DMS153 treated with DMSO at 0.1 percent for 48 hours (cell line): ENCODE results near the gene GPR146.

Experiments
- DNase-seq: peaks from one replicate; lab custom pipeline; 2025; ENCODE audit not compliant: unreplicated experiment; lab: John Stamatoyannopoulos, UW

The GPR146 gene

DNA sequence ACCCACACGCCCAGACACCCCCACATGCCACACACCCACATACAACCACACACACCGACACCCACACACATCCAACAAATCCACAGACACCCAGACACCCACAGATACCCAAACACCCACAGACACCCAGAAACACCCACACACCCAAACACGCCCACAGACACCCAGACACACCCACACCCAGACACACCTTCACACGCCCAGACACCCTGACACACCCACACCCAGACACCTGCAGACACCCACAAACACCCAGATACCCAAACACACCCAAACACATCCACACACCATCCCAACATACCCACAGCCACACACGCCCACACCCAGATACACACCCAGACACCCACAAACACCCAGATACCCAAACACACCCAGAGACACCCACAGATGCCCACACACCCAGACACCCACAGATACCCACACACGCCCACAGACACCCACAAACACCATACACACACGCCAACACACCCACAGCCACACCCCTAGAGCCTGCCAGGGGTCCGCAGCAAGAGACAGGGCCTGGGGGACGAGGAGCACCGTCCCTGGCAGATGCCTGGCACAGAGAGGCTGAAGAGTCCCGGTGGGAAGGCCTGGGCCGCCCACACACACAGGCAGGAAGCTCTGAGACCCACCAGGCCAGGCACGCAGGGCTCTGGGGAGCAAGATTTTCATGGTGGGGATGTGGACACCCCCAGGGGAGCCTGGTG, 32.9 kb upstream of the GPR146 start:
- DNase-seq, result no peak

DNA sequence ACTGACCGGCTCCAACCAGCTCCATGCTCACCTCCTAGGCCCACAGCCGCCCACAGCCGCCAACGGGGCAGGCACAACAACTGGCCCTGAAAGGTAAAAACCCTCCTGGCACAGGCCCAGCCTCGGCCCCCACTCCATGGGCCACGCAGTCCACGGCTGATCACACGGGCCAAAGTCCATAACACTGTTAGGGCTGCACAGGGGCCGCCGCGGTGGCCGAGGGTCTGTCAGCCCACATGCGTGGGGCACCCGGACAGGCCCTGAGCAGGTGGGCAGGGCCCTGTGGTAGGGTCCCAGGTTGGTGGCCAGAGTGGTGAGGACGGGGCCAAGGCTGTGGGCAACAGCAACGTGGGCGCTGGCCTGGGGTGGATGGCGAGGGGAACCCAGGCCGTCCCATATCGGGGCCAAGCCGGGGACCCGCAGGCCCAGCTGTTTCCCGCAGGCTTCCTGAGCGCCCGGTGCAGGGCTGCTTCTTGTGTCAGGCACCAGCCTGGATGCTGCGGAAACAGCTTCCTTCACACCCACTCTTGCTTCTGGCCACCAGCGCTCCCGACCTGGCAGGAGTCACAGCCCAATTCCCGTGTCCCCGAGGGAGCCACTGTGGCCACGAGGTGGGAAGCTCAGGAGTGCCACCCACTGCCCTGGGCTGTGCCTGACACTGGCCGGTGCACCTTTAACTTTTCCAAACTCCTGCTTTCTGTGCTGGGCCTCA, 32.2 kb upstream of the GPR146 start:
- DNase-seq, result no peak

DNA sequence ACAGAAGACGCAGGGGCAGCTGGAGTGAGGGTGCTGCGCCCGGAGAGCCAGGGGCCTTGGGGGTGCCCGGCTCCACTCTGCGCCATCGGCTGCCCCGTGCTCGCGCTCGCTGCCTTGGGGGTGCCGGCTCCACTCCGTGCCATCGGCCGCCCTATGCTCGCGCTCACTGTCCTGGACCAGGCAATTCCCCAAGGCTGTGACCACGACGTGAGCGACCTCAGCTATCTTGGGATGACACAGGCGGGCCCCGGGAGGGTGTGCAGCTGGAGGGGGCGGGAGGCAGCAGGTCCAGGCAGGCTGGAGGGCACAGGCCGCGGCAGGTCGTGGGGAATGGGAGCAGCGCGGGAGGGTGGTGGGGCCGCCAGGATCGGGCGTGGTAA, 31.6 kb upstream of the GPR146 start:
- no peak for DNase-seq

DNA sequence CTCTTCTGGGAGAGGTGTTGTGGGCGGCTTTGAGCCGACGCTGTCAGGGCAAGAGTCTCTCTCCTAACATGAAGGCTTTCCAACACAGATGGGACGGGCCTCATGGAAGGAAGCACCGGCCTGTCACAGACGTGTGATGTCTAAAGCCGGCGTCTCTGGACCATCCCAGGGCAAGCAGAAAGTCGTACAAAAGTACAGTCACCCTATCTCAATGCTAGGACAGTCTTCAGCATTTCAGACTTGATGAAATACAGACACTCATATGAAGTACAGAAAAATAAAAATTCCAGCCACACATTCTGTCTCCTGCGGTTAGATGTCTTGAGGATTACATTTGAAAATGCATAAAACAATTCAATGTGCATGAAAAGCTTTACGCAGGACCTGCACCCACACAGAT, 30.8 kb upstream of the GPR146 start:
- no peak for DNase-seq

DNA sequence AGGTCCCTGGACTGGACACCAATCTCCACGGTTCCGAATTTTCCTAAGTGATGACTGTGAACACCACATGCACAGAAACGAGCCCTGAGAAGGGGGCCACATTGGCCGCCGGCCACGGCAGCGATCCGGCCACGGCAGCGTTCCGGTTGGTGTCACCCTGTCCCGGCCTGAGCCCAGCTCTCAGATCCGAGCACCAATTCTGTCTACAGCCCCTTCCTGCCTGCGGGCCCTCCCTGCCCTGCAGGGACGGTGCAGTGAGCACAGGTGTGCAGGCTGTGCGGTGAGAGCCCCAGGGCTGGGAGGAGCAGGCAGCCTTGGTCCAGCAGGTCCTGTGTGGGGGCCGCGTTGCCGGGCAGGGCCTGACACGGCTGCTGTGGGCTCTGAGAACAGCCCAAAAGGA, 29.7 kb upstream of the GPR146 start:
- no peak for DNase-seq

DNA sequence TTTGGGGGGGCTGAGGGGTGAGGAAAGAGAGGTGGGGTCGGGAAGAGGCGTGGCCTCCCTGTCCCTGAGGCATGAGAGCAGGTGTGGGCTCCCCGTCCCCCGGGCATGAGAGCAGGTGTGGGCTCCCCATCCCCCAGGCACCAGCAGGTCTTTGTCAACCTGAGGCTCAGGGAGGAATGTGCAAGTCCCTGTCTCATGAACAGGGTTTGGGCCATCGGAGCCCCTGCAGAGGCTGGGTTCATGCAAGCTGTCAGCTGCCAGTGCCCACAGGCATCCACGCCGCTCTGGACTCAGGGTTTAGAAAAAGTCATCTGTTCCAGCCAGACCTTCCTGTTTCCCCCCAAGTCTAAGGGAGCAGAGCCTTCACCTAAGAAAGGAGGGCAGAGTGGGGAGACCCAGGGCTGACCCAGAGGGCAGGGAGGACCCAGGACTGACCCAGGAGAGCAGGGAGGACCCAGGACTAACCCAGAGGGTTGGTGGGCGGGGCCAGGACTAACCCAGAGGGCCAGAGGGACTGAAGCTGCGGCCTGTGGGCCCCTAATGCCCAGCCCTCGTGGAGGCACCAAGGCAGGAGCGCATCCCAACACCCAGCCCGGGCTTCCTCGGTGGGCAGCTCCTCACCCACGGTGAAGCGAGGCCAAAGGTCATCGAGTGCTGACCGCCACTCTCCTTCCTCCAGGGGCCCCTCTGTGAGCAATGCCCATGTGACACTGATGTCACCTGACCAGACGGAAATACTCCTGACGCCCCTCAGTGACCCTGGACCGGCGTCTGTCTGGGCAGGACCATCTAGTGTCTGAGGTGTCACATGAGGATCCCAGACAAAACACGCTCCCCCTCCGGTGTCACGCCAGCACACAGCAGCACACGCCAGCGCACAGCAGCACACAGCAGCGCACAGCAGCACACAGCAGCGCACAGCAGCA, 28.9 kb upstream of the GPR146 start:
- no peak for DNase-seq

DNA sequence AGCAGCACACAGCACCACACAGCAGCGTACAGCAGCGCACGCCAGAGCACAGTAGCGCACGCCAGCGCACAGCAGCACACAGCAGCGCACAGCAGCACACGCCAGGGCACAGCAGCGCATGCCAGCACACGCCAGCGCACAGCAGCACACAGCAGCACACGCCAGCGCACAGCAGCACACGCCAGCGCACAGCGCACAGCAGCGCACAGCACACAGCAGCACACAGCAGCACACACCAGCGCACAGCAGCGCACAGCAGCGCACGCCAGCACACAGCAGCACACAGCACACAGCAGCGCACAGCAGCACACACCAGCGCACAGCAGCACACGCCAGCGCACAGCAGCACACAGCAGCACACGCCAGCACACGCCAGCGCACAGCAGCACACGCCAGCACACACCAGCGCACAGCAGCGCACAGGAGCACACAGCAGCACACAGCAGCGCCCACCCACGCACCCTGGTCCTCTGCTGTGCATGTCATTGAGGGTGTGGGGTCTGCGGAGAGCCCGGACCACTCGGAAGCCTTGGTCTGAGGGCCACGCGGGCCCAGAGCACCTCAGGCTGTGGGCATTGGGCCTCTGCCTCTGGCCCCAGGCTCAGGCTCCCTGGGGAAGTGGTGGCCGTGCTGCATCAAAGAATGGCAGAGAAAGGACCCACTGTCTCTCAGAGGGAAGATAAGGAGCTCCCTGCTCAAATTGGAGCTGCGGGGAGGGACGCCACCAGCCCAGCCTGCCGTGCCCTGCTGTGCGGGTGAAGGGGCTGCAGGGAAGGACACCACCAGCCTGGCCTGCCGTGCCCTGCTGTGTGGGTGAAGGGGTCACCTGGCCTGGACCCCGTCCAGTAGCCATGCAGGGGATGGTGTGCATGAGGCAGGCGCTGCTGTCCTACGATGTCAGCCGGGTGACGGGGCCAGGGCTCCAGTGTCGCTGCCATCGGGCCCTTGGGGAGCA, 27.5 kb upstream of the GPR146 start:
- DNase-seq, result no peak

- DNase-seq, result no peak
These were observed 26.6 kb upstream of the GPR146 start for GRCh38 chr7:1017586-1018333.

DNA sequence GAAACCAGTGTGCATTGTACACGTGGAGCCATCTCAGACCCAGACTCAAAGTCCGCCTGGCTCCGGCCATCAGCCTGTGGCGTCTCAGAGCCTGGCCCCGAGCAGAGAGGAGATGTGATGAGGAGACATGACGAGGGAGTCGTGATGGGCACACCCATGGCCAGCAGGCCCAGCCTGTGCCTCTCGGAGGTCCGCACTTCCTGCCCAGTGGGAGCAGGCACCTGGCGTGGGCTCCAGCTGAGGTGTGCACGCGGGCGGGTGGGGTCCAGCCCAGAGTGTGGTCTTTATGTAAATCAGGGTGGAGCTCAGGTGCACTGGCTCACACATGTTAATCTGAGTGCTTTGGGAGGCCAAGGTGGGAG, 26.0 kb upstream of the GPR146 start:
- DNase-seq, result no peak

- no peak for DNase-seq
These were observed 25.0 kb upstream of the GPR146 start for GRCh38 chr7:1019255-1019785.

DNA sequence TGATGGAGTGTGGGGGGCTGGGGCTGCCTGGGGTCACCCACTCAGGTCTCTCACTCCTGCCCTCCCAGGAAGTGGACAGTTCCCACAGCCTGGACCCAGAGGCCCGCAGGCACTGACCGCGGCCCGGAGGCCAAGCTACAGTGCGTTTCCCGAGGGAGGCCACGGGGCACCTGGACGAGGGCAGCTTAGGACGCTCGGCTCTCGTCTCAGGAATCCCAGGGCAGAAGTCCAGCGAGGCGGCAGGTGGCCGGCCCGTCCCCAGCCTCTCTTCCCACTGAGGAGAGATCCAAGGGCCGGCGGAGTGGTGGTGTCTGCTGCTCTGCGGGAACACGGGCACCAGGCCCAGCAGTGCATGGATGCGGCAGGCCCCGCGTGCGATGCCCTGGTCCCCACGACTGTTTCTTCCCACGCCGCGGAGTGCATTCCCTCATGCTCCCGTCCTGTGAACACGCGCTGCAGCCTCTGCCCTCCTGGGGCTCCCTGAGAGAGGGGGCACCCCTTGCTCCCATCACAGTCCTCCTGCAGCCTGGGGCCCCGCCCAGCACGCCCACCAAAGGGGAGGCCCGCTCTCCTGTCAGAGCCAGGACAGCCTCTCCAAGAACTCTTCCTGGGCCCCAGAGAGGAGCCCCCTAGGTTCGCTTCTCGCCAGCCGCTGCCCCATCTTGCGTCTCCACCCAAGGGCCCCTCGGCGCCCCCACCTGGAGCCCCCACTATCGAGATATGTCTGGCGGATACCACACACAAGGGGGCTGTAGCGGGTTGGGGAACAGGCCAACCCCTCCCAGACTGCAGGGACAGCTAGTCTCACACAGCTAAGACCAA, 24.3 kb upstream of the GPR146 start:
- no peak for DNase-seq

DNA sequence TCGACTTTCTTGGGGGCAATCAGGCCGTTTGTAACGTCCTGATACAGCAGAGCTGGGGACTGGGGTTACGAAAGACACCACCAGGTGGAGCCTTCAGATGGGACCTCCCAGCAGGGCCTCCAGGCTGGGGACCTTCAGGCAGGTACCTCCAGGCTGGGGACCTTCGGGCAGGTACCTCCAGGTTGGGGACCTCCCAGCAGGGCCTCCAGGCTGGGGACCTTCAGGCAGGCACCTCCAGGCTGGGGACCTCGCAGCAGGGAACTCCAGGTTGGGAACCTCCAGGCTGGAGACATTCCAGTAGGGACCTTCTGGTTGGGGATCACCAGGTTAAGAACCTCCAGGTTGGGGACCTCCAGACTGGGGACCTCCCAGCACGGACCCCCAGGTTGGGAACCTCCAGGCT, 23.5 kb upstream of the GPR146 start:
- DNase-seq, result no peak

GRCh38 chr7:1021366-1021765, 23.0 kb upstream of the GPR146 start:
- no peak for DNase-seq

DNA sequence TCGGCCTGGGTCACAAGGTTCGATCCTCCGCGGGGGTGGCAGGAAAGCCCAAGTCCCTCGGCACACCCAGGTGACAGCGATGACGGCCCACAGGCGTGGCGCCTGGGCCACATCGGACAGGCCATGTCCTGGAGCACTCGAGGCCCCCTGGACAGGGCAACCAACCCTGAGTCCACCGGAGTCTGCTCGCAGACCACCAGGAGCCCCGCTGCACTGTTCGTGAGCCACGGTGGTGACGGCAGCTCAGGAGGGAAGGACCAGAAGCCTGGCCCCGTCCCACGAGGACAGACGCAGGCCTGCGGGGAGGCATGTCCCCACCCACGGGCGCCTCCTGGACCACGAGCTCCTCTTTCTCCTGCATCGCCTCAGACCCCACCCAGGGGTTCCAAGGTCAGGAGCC, 22.4 kb upstream of the GPR146 start:
- no peak for DNase-seq

- DNase-seq, result no peak
These were observed 22.0 kb upstream of the GPR146 start for GRCh38 chr7:1022356-1022755.

- DNase-seq, result no peak
These were observed 21.4 kb upstream of the GPR146 start for GRCh38 chr7:1022801-1023465.

- DNase-seq, result no peak
These were observed 20.0 kb upstream of the GPR146 start for GRCh38 chr7:1024331-1024841.
